Measurements from ENCODE around the gene GNAZ. TPM values are rescaled to one million over a fixed set of nuclear protein-coding genes. Genes with fewer than 3 reads are reported as not detected.

Gene GNAZ
- total and polyA plus RNA-seq, 4 donors: 0.21 to 2.2 (median 0.38) TPM

DNA sequence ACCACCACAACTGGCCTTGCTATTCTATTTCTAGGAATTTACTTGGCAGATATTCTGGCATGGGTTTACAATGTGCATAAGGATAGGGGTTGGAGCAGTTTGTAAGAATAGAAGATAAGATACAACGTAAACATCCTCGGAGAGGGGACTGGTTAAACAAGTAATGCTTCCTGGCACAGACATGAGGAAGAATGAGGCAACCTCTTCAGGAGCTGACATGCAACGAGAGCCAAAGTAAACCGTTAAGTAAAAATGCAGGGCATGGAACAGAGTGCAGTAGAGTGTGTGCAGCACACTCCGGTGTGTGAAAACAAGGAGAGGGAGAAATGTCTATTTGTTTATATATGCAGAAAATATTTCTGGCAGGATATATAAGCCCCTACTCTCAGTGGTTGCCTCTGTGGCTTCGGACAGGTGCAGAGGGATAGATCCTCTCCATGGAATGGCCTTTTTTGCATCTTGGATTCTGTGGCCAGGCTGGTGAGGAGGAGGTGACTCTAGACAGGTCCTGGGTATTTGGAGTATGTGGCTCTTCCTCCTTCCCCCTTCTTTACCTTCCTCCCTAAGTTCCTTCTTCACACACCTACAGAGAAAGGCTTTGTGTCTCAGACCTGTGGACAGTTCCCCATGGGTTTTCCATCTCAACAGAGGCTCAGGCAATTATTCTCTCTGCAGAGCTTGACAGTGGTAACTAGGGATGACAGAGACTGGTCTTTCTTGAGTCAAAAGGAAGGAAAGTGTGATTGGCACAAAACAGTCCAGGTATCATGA lies 77.5 kb downstream of the GNAZ start (continued):
- TF ChIP-seq ZBTB33 (IDR thresholded peaks at IDR 0.05) (no peak), RAD21 (IDR thresholded peaks at IDR 0.05) (peak in 1 of 2 donors; percentile 26), GABPA (IDR thresholded peaks at IDR 0.05 in 1 of 2, conservative IDR thresholded peaks at IDR 0.05 in 1 of 2) (no peak), NR2F2 (IDR thresholded peaks at IDR 0.05) (no peak)
- TF ChIP-seq, protein P1, sequence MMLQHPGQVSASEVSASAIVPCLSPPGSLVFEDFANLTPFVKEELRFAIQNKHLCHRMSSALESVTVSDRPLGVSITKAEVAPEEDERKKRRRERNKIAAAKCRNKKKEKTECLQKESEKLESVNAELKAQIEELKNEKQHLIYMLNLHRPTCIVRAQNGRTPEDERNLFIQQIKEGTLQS (IDR thresholded peaks at IDR 0.05): peak; percentile 70

DNA sequence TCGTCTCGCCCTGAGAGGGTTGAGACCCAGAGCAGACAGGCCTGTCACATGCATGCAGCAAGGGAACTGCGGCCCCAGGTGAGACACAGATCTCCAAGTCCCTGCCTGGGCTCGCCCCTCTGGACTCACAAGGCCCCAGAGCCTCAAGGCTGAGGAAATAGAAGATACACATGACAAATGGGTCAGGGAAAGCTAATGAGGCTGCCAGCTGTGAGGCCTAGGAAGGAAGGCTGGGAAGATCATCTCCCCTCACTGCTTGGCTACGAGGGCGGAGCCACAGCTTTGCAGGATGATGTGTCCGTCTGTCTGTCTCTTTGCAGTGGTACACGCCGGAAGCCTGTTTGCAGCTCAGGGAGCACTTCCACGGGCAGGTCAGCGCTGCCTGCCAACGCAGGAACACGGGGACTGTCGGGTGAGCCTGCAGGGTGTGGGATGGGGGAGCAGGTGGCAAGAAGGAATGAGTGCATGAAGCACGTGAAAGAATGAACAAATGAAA lies 79.5 kb downstream of the GNAZ start:
- Histone ChIP-seq H3K4me1 (ENCODE audit: control insufficient read depth in 4 of 4, insufficient read depth in 4 of 4, low read length in 3 of 4) (peaks cover 8 to 19% (median 14%) of the 10 kb centered on the region in 4 donors), H3K36me3 (ENCODE audit: control insufficient read depth in 4 of 4, insufficient read depth in 3 of 4, low read depth in 1 of 4, low read length in 3 of 4) (no peaks in the 10 kb centered on the region), H3K9ac (ENCODE audit: low read depth in 1 of 2, low read length in 2 of 2) (no peak overlapping the region), H3K9me3 (ENCODE audit: control insufficient read depth in 4 of 4, low read length in 3 of 4) (no peaks in the 10 kb centered on the region), H3K4me3 (ENCODE audit: low read depth in 1 of 3, low read length in 3 of 3) (no peak overlapping the region), H3K27ac (ENCODE audit: low read depth in 1 of 2, low read length in 2 of 2) (no peak overlapping the region), H3K27me3 (ENCODE audit: control insufficient read depth in 4 of 4, insufficient read depth in 4 of 4, low read length in 3 of 4) (no peaks in the 10 kb centered on the region)
- DNase-seq (ENCODE audit: low spot score): no peak
- 95% methylated on average over 15 of the region's 15 CpGs for WGBS
- TF ChIP-seq FOXA2 (IDR thresholded peaks at IDR 0.05): no peak
- TF ChIP-seq EGR1 (IDR thresholded peaks at IDR 0.05; ENCODE audit: low read depth in 2 of 2): no peak
- TF ChIP-seq TAF1 (conservative IDR thresholded peaks at IDR 0.05): no peak

DNA sequence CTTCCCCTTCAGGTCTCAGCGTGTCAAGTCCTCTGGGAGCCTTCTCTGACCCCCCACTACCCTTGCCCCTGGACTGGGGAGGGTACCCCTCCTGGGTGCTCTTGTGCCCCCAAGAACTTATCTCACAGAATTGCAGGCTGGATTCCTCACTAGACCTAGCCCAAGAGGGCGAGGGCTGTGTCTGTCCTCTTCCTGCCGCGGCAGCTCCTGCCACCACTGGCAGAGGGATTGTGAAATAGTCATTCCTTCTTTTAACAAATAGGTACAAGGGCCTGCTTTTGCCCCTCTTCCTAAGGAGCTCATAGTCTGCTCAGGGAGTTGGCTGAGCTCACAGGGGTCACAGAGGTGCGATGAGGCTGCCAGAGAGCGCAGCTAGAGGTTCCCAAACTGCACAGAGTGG lies 80.4 kb downstream of the GNAZ start:
- H3K9ac ChIP-seq (ENCODE audit: low read depth in 1 of 2, low read length in 2 of 2): no peak overlapping the region
- H3K27me3 ChIP-seq (ENCODE audit: control insufficient read depth in 4 of 4, insufficient read depth in 4 of 4, low read length in 3 of 4): no peaks in the 10 kb centered on the region
- H3K36me3 ChIP-seq (ENCODE audit: control insufficient read depth in 4 of 4, insufficient read depth in 3 of 4, low read depth in 1 of 4, low read length in 3 of 4): no peaks in the 10 kb centered on the region
- TF ChIP-seq, protein P1 (IDR thresholded peaks at IDR 0.05): no peak
- TF ChIP-seq SP1 (IDR thresholded peaks at IDR 0.05) (no peak), RXRA (IDR thresholded peaks at IDR 0.05) (no peak), HNF4A (conservative IDR thresholded peaks at IDR 0.05) (no peak), TAF1 (conservative IDR thresholded peaks at IDR 0.05) (no peak), FOXA1 (IDR thresholded peaks at IDR 0.05) (no peak), EGR1 (IDR thresholded peaks at IDR 0.05; ENCODE audit: low read depth in 2 of 2) (no peak), GABPA (IDR thresholded peaks at IDR 0.05 in 1 of 2, conservative IDR thresholded peaks at IDR 0.05 in 1 of 2) (no peak), CTCF (IDR thresholded peaks at IDR 0.05; ENCODE audit: low read depth, low read length, missing input control) (no peak), YY1 (IDR thresholded peaks at IDR 0.05) (no peak), MAX (IDR thresholded peaks at IDR 0.05) (no peak), RAD21 (IDR thresholded peaks at IDR 0.05) (no peak), NR2F2 (IDR thresholded peaks at IDR 0.05) (no peak), ZBTB33 (IDR thresholded peaks at IDR 0.05) (no peak), JUND (IDR thresholded peaks at IDR 0.05) (no peak), HNF4G (IDR thresholded peaks at IDR 0.05) (no peak), FOXA2 (IDR thresholded peaks at IDR 0.05) (no peak)
- TF ChIP-seq, protein P2, sequence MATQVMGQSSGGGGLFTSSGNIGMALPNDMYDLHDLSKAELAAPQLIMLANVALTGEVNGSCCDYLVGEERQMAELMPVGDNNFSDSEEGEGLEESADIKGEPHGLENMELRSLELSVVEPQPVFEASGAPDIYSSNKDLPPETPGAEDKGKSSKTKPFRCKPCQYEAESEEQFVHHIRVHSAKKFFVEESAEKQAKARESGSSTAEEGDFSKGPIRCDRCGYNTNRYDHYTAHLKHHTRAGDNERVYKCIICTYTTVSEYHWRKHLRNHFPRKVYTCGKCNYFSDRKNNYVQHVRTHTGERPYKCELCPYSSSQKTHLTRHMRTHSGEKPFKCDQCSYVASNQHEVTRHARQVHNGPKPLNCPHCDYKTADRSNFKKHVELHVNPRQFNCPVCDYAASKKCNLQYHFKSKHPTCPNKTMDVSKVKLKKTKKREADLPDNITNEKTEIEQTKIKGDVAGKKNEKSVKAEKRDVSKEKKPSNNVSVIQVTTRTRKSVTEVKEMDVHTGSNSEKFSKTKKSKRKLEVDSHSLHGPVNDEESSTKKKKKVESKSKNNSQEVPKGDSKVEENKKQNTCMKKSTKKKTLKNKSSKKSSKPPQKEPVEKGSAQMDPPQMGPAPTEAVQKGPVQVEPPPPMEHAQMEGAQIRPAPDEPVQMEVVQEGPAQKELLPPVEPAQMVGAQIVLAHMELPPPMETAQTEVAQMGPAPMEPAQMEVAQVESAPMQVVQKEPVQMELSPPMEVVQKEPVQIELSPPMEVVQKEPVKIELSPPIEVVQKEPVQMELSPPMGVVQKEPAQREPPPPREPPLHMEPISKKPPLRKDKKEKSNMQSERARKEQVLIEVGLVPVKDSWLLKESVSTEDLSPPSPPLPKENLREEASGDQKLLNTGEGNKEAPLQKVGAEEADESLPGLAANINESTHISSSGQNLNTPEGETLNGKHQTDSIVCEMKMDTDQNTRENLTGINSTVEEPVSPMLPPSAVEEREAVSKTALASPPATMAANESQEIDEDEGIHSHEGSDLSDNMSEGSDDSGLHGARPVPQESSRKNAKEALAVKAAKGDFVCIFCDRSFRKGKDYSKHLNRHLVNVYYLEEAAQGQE (IDR thresholded peaks at IDR 0.05): no peak
- peaks cover 5 to 19% (median 13%) of the 10 kb centered on the region in 4 donors for H3K4me1 ChIP-seq (ENCODE audit: control insufficient read depth in 4 of 4, insufficient read depth in 4 of 4, low read length in 3 of 4)
- 65% methylated on average over 6 of the region's 6 CpGs for WGBS
- H3K27ac ChIP-seq (ENCODE audit: low read depth in 1 of 2, low read length in 2 of 2): no peak overlapping the region
- H3K9me3 ChIP-seq (ENCODE audit: control insufficient read depth in 4 of 4, low read length in 3 of 4): no peaks in the 10 kb centered on the region
- no peak overlapping the region for H3K4me3 ChIP-seq (ENCODE audit: low read depth in 1 of 3, low read length in 3 of 3)
- no peak for DNase-seq (ENCODE audit: low spot score)
